K562 (cell line): ENCODE data around the gene GATAD1. TPM values are rescaled to one million over a fixed set of nuclear protein-coding genes. Genes with fewer than 3 reads are reported as not detected.

Source experiments
- C11orf30 ChIP-seq: fragments of 450-650 bp; IDR thresholded peaks from 2 replicates; pipeline ENCODE4 v1.6.1; 2016; ENCODE audit warnings: low read depth, mild to moderate bottlenecking
- CAMTA2 ChIP-seq: fragments of 250-450 bp; sonication (Bioruptor Pico); conservative IDR thresholded peaks from 2 replicates; pipeline ENCODE4 v1.5.1; 2022
- FOXK2 ChIP-seq, 2 experiments: fragments of 450-650 bp; IDR thresholded peaks in 1 of 2; conservative IDR thresholded peaks in 1 of 2; 2 replicates each; pipeline ENCODE4 v1.6.1; 2016; ENCODE audit warnings: low read depth in 2 of 2, mild to moderate bottlenecking in 1 of 2
- MCM7 ChIP-seq, 2 experiments: fragments of 450-650 bp; IDR thresholded peaks; 2 replicates each; pipeline ENCODE4 v1.6.1; 2016 to 2018
- MEF2D ChIP-seq: conservative IDR thresholded peaks from 2 replicates; pipeline ENCODE4 v1.6.1; 2016; ENCODE audit warnings: low read depth, missing genetic modification characterization, missing compliant biosample characterization
- MLLT1 ChIP-seq, 2 experiments: fragments of 450-650 bp; IDR thresholded peaks; 2 replicates each; pipeline ENCODE4 v1.6.1; 2016
- NFYB ChIP-seq: IDR thresholded peaks from 2 replicates; pipeline ENCODE4 v1.6.1; 2011; ENCODE audit warnings: mild to moderate bottlenecking, moderate library complexity; ENCODE audit not compliant: insufficient read length; ENCODE audit errors: extremely low read depth
- SUPT5H ChIP-seq: fragments of 450-650 bp; IDR thresholded peaks from 2 replicates; pipeline ENCODE4 v1.6.1; 2016
- TSC22D4 ChIP-seq: fragments of 450-650 bp; IDR thresholded peaks from 2 replicates; pipeline ENCODE4 v1.6.1; 2016; ENCODE audit warnings: missing genetic modification characterization, missing biosample characterization, control low read depth
- ZNF197 ChIP-seq: fragments of 200-800 bp; sonication (Bioruptor generic); IDR thresholded peaks from 2 replicates; pipeline ENCODE4 v1.6.1; 2016; ENCODE audit warnings: low read depth, missing genetic modification characterization, missing compliant biosample characterization
- ZNF217 ChIP-seq: sonication (generic); formaldehyde crosslinking; IDR thresholded peaks from 2 replicates; pipeline ENCODE4 v1.8.0; 2022; ENCODE audit warnings: mild to moderate bottlenecking, missing genetic modification reagents
- polyA plus RNA-seq, 8 experiments: library from polyadenylated mRNA; depleted of rRNA in 4 of 8; stranded (reverse) in 5 of 8; unstranded in 3 of 8; fragments of >200 nt; fragmentation: Nextera tagmentation in 2 of 8; fragmentation: Illumina TruSeq in 1 of 8; extraction: Ambion mirVana in 2 of 8; extraction: Trizol in 1 of 8; gene quantifications; 2 replicates each; pipeline versions ENCODE4 v1.2.1 to v1.2.3, GENCODE V29; 2011 to 2014; ENCODE audit warnings: inconsistent platforms in 1 of 8, missing spikeins in 1 of 8
- total RNA-seq, 7 experiments: library from RNA; depleted of rRNA in 6 of 7; stranded (reverse); fragments of >200 nt in 6 of 7; fragmentation: Illumina TruSeq in 2 of 7; extraction: Trizol in 2 of 7; gene quantifications; 2 replicates each; pipeline versions ENCODE4 v1.2.1 to v1.2.3, GENCODE V29; 2011 to 2021; ENCODE audit warnings: low replicate concordance in 1 of 7
- TF ChIP-seq, protein P1 (sequence below): fragments of 450-650 bp; IDR thresholded peaks from 2 replicates; pipeline ENCODE4 v1.6.1; 2018; ENCODE audit not compliant: partially characterized antibody
- TF ChIP-seq, protein P2 (sequence below): fragments of 250-450 bp; sonication (Bioruptor Pico); IDR thresholded peaks from 2 replicates; pipeline ENCODE4 v1.8.0; 2021; ENCODE audit warnings: borderline replicate concordance, mild to moderate bottlenecking, moderate library complexity; ENCODE audit not compliant: poor library complexity, severe bottlenecking

The GATAD1 gene
- total and polyA plus RNA-seq, 9 of the 15 experiments (the other 6 are each of a cell fraction or from before 2014, with no cell fraction given): 9.3 to 67.7 (median 34.3) TPM

- TF ChIP-seq CAMTA2 (CRISPR knock-in tag): no peak
- TF ChIP-seq, protein P1, sequence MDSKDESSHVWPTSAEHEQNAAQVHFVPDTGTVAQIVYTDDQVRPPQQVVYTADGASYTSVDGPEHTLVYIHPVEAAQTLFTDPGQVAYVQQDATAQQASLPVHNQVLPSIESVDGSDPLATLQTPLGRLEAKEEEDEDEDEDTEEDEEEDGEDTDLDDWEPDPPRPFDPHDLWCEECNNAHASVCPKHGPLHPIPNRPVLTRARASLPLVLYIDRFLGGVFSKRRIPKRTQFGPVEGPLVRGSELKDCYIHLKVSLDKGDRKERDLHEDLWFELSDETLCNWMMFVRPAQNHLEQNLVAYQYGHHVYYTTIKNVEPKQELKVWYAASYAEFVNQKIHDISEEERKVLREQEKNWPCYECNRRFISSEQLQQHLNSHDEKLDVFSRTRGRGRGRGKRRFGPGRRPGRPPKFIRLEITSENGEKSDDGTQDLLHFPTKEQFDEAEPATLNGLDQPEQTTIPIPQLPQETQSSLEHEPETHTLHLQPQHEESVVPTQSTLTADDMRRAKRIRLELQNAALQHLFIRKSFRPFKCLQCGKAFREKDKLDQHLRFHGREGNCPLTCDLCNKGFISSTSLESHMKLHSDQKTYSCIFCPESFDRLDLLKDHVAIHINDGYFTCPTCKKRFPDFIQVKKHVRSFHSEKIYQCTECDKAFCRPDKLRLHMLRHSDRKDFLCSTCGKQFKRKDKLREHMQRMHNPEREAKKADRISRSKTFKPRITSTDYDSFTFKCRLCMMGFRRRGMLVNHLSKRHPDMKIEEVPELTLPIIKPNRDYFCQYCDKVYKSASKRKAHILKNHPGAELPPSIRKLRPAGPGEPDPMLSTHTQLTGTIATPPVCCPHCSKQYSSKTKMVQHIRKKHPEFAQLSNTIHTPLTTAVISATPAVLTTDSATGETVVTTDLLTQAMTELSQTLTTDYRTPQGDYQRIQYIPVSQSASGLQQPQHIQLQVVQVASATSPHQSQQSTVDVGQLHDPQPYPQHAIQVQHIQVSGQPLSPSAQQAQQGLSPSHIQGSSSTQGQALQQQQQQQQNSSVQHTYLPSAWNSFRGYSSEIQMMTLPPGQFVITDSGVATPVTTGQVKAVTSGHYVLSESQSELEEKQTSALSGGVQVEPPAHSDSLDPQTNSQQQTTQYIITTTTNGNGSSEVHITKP: no peak
- TF ChIP-seq ZNF217 (CRISPR knock-in tag): no peak
- TF ChIP-seq FOXK2 (conservative IDR thresholded peaks at IDR 0.05 in 1 of 2, IDR thresholded peaks at IDR 0.05 in 1 of 2; ENCODE audit: low read depth in 2 of 2): peak; percentile 47 to 51
- TF ChIP-seq MLLT1 (IDR thresholded peaks at IDR 0.05): peak; percentile 83 to 94
- TF ChIP-seq ZNF197: no peak
- no peak for TF ChIP-seq NFYB
- TF ChIP-seq C11orf30: peak; percentile 31; the same call in 1 of the 2 replicates
- TF ChIP-seq, protein P2, sequence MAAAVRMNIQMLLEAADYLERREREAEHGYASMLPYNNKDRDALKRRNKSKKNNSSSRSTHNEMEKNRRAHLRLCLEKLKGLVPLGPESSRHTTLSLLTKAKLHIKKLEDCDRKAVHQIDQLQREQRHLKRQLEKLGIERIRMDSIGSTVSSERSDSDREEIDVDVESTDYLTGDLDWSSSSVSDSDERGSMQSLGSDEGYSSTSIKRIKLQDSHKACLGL: no peak
- TF ChIP-seq TSC22D4 (tag): peak; percentile 89
- TF ChIP-seq MCM7 (IDR thresholded peaks at IDR 0.05): peak in 1 of 2 experiments; percentile 80; a peak in 1 of 4 replicates
- 0 out of 2 replicates have a peak, but pooled peaks have one; percentile 19 for TF ChIP-seq MEF2D (tag)
- peak; percentile 32; the same call in 1 of the 2 replicates for TF ChIP-seq SUPT5H
These were observed 23.6 kb upstream of the GATAD1 start (continued) for GRCh38 chr7:92423710-92424131.
